LoVo (cell line): ENCODE data around the gene NR2C2AP.

ENCODE experiments used
- DNase-seq: peaks from one replicate; pipeline ENCODE4 v3.0.0-alpha.2; 2016; ENCODE audit warnings: low spot score

NR2C2AP gene

DNA sequence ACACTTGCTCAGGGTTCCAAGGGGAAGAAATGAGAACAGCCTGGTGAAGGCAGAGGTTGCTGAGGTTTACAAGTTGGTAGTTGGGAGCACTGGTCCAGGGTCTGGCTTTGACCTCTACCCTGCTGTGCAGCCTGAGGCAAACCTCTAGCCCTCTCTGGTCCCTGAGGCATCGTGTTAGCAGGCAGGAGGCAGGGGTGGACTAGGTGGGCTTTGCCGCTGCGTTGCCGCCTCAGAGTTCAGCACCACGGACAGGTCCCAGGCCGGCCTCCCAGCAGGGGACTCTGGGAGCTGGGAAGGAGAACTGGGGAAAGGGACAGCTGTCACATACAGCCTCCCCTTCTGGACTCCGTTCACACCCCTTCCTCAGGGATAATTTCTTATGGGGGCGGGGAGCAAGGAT is 11.7 kb upstream of the NR2C2AP start:
- peak; percentile 50 for DNase-seq

DNA sequence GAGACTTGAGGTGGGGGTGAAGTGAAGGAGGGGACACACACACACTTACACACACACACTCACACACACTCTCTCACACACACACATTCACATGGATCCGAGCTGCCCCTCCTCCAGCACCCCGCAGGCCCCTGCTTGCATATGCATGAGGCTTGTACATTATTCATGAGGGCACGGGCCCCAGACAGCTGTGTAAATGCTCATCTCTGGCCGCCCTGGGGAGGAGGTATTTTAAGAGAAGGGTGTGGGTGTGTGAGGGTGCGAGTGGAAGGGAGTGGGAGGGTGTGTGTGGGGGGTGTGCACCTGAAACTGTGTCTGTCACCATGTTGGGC is 10.9 kb upstream of the NR2C2AP start:
- no peak for DNase-seq

DNA sequence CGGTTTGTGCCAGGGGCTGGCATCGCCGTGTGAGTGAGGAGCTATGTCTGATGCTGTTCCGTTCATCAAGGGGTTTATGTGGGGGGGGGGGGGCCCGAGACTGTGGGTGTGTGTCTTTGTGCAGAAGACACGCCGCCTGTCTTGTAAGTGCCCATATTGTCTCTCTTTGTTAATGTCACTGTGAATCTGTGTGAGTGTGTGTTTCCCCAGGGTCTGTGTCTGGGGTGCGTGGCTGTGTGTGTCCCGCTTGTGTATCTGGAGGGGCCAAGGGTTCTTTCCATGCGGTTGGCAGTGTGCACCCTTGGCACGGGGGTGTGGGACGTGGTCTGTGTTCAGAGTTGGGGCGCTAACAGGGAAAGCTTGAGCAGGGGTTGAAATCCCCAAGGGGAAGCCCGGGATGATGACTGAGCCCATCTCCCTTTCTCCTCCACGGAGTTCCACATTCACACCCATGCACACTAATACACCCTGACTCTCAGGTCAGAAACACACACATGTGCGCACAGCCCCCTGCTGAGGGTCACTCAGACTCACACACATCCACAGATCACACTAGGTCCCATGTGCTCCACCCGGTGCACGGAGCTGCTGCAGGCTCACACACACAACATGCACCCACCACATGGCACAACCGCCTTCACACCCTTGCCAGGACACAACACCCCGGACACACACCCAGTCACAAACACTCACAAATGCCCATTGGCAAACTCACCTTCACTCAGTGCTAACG is 10.4 kb upstream of the NR2C2AP start:
- no peak for DNase-seq

- DNase-seq: no peak
Measured at GRCh38 chr19:19212916-19213315, 9.7 kb upstream of the NR2C2AP start.

- no peak for DNase-seq
Measured at GRCh38 chr19:19211499-19212420, 8.5 kb upstream of the NR2C2AP start, which contains the start of gene NCAN. TSS of gene NCAN (plus strand) at chr19:19211958. CDS start at chr19:19216954, 4,996 bp downstream.

DNA sequence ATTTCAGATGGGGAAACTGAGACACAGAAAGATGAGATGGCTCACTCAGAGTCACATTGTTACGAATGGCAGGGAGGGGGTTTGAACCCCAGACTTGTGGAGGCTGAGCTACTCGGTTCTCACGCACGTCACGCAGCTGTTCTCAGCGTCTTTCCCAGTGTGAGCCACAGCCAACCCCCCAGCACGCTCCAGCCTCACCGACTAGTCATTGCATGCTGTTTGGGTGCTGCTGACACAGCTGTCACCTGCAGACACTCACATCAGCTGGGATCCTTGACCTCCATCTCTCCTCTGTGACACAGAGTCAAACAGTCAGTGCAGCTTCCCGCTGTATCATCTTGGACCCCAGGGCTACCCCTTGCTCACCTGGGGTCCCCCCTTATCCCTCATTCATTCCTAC is 6.2 kb upstream of the NR2C2AP start:
- DNase-seq: no peak

DNA sequence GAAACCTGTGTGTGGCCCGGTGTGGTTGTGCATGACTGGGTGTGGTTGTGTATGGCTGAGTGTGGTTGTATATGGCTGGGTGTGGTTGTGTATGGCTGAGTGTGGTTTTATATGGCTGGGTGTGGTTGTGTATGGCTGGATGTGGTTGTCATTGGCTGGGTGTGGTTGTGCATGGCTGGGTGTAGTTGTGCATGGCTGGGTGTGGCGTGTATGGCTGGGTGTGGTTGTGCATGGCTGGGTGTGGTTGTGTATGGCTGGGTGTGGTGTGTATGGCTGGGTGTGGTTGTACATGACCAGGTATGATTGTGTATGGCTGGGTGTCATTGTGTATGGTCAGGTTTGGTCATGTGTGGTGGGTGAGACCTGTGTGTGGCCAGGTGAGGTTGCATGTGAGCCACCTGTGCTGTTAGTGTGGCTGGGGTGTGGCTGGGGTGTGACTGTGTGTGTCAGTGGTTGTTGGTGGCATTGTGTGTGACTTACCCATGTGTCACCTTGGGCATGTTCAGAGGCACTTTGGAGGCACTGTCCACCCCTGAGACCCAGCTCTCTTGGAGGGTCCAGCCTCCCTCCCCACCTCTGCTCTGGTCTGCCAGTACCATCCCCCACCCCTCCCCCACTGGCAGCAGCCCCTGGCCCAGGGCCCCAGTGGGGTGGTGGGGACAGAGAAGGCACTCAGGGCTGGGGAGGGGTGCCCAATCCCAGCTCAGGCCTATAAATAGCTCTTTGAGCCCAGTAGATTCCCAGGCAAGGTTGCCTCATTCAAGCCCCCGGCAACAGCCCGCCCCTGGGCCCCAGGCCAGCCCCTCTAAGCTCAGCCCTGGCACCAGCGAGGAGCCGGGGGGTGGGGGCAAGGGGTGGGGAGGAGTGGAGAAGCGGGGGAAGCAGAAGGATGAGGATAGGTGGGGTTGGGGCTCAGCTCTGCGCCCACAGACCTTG is 4.7 kb upstream of the NR2C2AP start:
- DNase-seq: no peak

DNA sequence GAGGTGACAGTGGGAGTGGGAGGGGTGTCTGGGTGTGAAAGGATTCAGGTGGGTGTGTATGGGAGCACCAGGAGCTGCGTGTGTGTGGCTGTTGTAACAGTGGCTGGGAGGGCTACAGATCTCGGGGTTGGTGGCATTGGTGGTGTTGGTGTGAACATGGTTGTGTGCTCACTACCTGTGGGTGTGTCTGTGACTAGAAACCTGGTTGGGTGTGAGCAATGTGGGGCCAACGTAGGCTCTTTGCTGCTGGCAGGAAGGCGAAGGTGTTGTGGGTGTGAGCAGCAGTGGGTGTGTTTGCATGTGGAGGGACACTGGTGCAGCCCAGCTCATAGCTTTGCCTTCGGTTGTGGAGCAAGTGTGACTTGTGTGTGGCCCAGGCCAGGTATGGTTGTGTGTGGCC is 3.7 kb upstream of the NR2C2AP start:
- DNase-seq: no peak

GRCh38 chr19:19205416-19206410 is 2.5 kb upstream of the NR2C2AP start:
- DNase-seq: no peak

GRCh38 chr19:19204181-19204580 is 967 bp upstream of the NR2C2AP start:
- DNase-seq: no peak

DNA sequence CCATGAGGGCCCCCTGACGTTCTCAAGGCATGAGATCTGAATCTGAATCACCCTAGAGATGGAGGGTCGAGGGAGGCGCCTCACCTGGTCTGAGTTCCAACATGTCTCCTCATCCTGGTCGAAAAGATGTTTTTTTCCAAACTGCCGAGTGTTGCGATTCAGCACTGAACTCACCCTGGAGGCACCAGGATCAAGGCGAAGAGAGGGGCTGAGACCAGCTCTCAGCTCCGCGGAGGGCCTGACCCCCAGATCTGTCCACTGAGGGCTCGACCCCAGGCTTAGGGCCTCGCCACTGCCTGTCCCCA is 555 bp downstream of the NR2C2AP start:
- no peak for DNase-seq

GRCh38 chr19:19201697-19202630 is 1.2 kb downstream of the NR2C2AP start:
- DNase-seq: no peak

DNA sequence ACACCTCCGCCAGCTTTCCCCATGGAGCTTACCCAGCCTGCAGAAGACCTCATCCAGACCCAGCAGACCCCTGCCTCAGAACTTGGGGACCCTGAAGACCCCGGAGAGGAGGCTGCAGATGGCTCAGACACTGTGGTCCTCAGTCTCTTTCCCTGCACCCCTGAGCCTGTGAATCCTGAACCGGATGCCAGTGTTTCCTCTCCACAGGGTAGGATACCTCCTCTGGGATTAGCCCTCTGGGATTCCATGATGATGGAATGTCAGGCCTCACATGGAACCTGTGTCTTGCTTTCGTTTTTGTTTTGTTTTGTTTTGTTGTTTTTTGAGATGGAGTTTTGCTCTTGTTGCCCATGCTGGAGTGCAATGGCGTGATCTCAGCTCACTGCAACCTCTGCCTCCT is 9.3 kb downstream of the NR2C2AP start:
- DNase-seq: no peak

- DNase-seq: peak; percentile 8
Measured at GRCh38 chr19:19192910-19193423, 10.2 kb downstream of the NR2C2AP start.

GRCh38 chr19:19192078-19192882 is 10.9 kb downstream of the NR2C2AP start, which contains the start of the genes BORCS8 and RFXANK:
TSS of gene BORCS8 (minus strand) at chr19:19192152. CDS start at chr19:19192117, 35 bp downstream.
TSS of gene RFXANK (plus strand) at chr19:19192258. CDS start at chr19:19193947, 1,689 bp downstream.
- peak; percentile 99 for DNase-seq

- no peak for DNase-seq
Measured at GRCh38 chr19:19191768-19192077, 11.5 kb downstream of the NR2C2AP start.

DNA sequence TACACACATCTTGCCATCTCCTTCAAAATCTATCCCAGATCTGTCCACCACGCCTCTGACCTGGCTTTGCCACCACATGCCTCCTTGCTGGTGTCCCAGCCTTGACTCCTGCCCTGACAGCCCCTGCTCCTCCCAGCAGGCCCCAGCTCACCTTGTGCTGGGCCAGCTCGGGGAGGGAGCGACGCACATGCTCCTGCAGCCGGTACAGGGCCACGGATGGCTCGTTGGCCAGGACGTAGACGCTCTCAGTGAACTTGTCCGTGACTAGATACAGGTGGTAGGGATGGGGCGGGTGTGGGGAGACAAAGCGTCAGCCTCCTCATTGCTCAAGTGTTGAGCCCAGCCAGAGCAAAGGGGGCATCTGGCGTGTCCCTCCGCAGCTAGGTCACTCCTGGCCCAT is 16.5 kb downstream of the NR2C2AP start:
- DNase-seq: no peak

DNA sequence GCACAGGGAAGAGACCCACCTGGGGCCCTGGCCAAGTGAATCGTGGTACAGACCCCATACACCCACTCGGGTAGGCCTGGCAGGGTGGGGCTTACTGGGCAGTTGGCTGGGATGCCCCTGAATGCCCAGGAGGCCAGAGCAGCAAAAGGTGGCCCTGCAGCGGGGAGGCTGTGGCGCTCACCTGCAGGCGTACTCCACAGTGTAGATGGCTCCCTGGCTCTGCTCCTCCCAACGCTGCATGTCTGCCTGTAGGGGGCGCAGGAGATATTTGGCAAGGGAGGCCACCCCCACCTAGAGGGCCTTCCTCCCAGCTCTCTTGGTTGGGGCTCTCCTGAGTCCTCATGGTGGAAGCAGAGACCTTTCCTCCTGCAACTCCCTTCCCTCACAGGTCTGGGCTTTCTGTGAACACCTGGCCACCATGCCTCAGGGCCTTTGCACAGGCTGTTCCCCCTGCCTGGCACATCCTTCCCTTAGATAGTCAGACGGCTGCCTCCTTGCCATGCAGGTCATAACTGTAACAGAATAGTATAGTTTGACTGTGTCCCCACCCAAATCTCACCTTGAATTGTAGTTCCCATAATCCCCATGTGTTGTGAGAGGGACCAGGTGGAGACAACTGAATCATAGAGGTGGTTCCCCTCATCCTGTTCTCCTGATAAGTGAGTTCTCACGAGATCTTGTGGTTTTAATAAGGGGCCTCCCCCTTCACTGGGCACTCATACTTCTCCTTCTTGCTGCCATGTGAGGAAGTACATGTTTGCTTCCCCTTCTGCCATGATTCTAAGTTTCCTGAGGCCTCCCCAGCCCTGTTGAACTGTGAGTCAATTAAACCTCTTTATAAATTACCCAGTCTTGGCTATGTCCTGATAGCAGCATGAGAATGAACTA is 17.1 kb downstream of the NR2C2AP start:
- DNase-seq: peak; percentile 20
